Fibroblast of skin of right quadriceps (primary cell): Measurements from ENCODE around the gene BRMS1.
A peak's percentile ranks its signal among the peaks of the same experiment; 100 is the strongest.
"Not testable (repeated sequence)": the region's sequence is repeated elsewhere in the genome, so short reads cannot be mapped to it uniquely, and the experiment has no call there.

Experiments
- DNase-seq: peaks from one replicate; pipeline ENCODE4 v3.0.0-alpha.2; 2013

BRMS1 gene

GRCh38 chr11:66320748-66321147, 24.2 kb downstream of the BRMS1 start:
- DNase-seq: not testable (repeated sequence)

GRCh38 chr11:66320289-66320688, 24.6 kb downstream of the BRMS1 start:
- DNase-seq: not testable (repeated sequence)

- no peak for DNase-seq
Observed at GRCh38 chr11:66318600-66318970, 26.3 kb downstream of the BRMS1 start.

- peak; percentile 93 for DNase-seq
Observed at GRCh38 chr11:66317723-66318599, 26.9 kb downstream of the BRMS1 start.

- peak; percentile 85 for DNase-seq
Observed at GRCh38 chr11:66317322-66317722, 27.6 kb downstream of the BRMS1 start.

GRCh38 chr11:66316849-66317251, 28.1 kb downstream of the BRMS1 start, which contains the start of gene CD248:
CD248 (minus strand) TSS chr11:66317044; CDS start chr11:66317027, 17 bp downstream.
- peak; percentile 94 for DNase-seq

GRCh38 chr11:66315921-66316811, 28.7 kb downstream of the BRMS1 start:
- DNase-seq: no peak

- DNase-seq: no peak
Observed at GRCh38 chr11:66315498-66315885, 29.4 kb downstream of the BRMS1 start.

GRCh38 chr11:66314561-66315497, 30.1 kb downstream of the BRMS1 start:
- DNase-seq: no peak

GRCh38 chr11:66314186-66314501, 30.8 kb downstream of the BRMS1 start:
- no peak for DNase-seq

GRCh38 chr11:66313321-66314185, 31.4 kb downstream of the BRMS1 start:
- peak; percentile 55 for DNase-seq

GRCh38 chr11:66312549-66313320, 32.2 kb downstream of the BRMS1 start:
- peak; percentile 100 for DNase-seq

- peak; percentile 90 for DNase-seq
Observed at GRCh38 chr11:66311965-66312548, 32.8 kb downstream of the BRMS1 start.

- DNase-seq: no peak
Observed at GRCh38 chr11:66311470-66311964, 33.4 kb downstream of the BRMS1 start.

GRCh38 chr11:66310803-66311440, 34.0 kb downstream of the BRMS1 start:
- DNase-seq: not testable (repeated sequence)

- DNase-seq: no peak
Observed at GRCh38 chr11:66310324-66310723, 34.6 kb downstream of the BRMS1 start.

GRCh38 chr11:66309475-66309874, 35.4 kb downstream of the BRMS1 start:
- no peak for DNase-seq

GRCh38 chr11:66302656-66303055, 42.2 kb downstream of the BRMS1 start:
- no peak for DNase-seq

- DNase-seq: no peak
Observed at GRCh38 chr11:66299186-66299585, 45.7 kb downstream of the BRMS1 start.

- no peak for DNase-seq
Observed at GRCh38 chr11:66297610-66298009, 47.3 kb downstream of the BRMS1 start.
